H1 (cell line): ENCODE data around the gene FASTKD1. TPM values are rescaled to one million over a fixed set of nuclear protein-coding genes. Genes with fewer than 3 reads are reported as not detected.

Experiments
- CTCF ChIA-PET: fragments of 300-600 bp; sonication (Branson Sonifier 250); formaldehyde crosslinking; loops from one replicate; lab custom pipeline; 2021; ENCODE audit not compliant: partially characterized antibody; lab: Charles Lee
- POLR2A ChIA-PET: fragments of 300-600 bp; sonication (Branson Sonifier 250); formaldehyde crosslinking; loops from one replicate; lab custom pipeline; 2021; ENCODE audit warnings: inconsistent platforms; ENCODE audit not compliant: partially characterized antibody; lab: Charles Lee
- DNase-seq, 2 experiments: peaks; one replicate each; pipeline versions ENCODE4 v3.0.0 to v3.0.0-alpha.2; 2010 to 2022; ENCODE audit warnings: low spot score in 2 of 2, low read depth in 1 of 2, mixed read lengths in 1 of 2
- FAIRE-seq: peaks from 2 replicates; lab custom pipeline; 2011; peaks lifted over from hg19 to GRCh38; lab: Jason Lieb, UNC
- H2AFZ ChIP-seq: 2 replicates; pipeline ENCODE4 v1.8.1; 2012; ENCODE audit warnings: low read length, inconsistent platforms
- H2AK5ac ChIP-seq: 2 replicates; pipeline ENCODE4 v1.6.1; 2013; ENCODE audit warnings: low read depth, low read length
- H2BK120ac ChIP-seq: replicated peaks from 2 replicates; pipeline ENCODE3; 2013; ENCODE audit warnings: low read depth, low read length, inconsistent platforms
- H2BK12ac ChIP-seq: 2 replicates; pipeline ENCODE4 v1.6.1; 2013; ENCODE audit warnings: low read depth, low read length
- H2BK15ac ChIP-seq: 2 replicates; pipeline ENCODE4 v1.6.1; 2013; ENCODE audit warnings: low read length
- H2BK20ac ChIP-seq: 2 replicates; pipeline ENCODE4 v1.6.1; 2013; ENCODE audit warnings: low read length
- H2BK5ac ChIP-seq: 2 replicates; pipeline ENCODE4 v1.6.1; 2013; ENCODE audit warnings: low read depth, low read length
- H3K14ac ChIP-seq: 2 replicates; pipeline ENCODE4 v1.6.1; 2013; ENCODE audit warnings: inconsistent platforms; ENCODE audit not compliant: insufficient read length
- H3K18ac ChIP-seq: 2 replicates; pipeline ENCODE4 v1.6.1; 2013; ENCODE audit warnings: low read length; ENCODE audit errors: extremely low read depth
- H3K23ac ChIP-seq: 2 replicates; pipeline ENCODE4 v1.6.1; 2013; ENCODE audit warnings: inconsistent platforms; ENCODE audit not compliant: insufficient read length
- H3K23me2 ChIP-seq: 2 replicates; pipeline ENCODE4 v1.6.1; 2013; ENCODE audit warnings: low read depth, low read length
- H3K27ac ChIP-seq: 2 replicates; pipeline ENCODE4 v1.6.1; 2011; ENCODE audit warnings: low read depth, low read length, inconsistent platforms
- H3K27me3 ChIP-seq, 4 experiments: replicated peaks in 1 of 4; 1 replicate in 1 of 4; 2 replicates in 3 of 4; pipeline versions ENCODE4 v1.6.1 to v1.8.1; 2011 to 2013; ENCODE audit warnings: low read length in 3 of 4, mild to moderate bottlenecking in 3 of 4, inconsistent platforms in 2 of 4, mixed read lengths in 2 of 4, moderate library complexity in 1 of 4; ENCODE audit not compliant: control insufficient read depth in 3 of 4, insufficient read depth in 3 of 4; ENCODE audit errors: extremely low read depth in 1 of 4
- H3K36me3 ChIP-seq, 4 experiments: 2 replicates each; pipeline versions ENCODE4 v1.6.1 to v1.8.1; 2011 to 2013; ENCODE audit warnings: mild to moderate bottlenecking in 4 of 4, low read length in 3 of 4, moderate library complexity in 2 of 4, control low read depth in 1 of 4, inconsistent platforms in 1 of 4; ENCODE audit not compliant: insufficient read depth in 4 of 4, control insufficient read depth in 2 of 4
- H3K4ac ChIP-seq: replicated peaks from 2 replicates; pipeline ENCODE3; 2013; ENCODE audit warnings: low read length, low read depth, mixed read lengths, inconsistent platforms; ENCODE audit not compliant: insufficient read length
- H3K4me1 ChIP-seq, 4 experiments: replicated peaks in 1 of 4; 1 replicate in 1 of 4; 2 replicates in 3 of 4; pipeline versions ENCODE4 v1.6.1 to v1.8.1; 2011 to 2013; ENCODE audit warnings: low read length in 3 of 4, inconsistent platforms in 2 of 4, mixed read lengths in 1 of 4; ENCODE audit not compliant: insufficient read depth in 4 of 4, control insufficient read depth in 3 of 4
- H3K4me2 ChIP-seq, 2 experiments: 2 replicates each; pipeline versions ENCODE4 v1.6.1 to v1.8.1; 2011 to 2013; ENCODE audit warnings: low read depth in 2 of 2, low read length in 2 of 2, control low read depth in 1 of 2, inconsistent platforms in 1 of 2, mild to moderate bottlenecking in 1 of 2; ENCODE audit not compliant: insufficient read depth in 1 of 2
- H3K4me3 ChIP-seq, 4 experiments: fragments of 200-600, 300-600 bp in 1 of 4; sonication (generic), shearing (Covaris generic), sonication (Bioruptor Twin) in 1 of 4; 2 replicates each; pipeline versions ENCODE4 v1.5.1 to v1.8.1; 2011 to 2016; ENCODE audit warnings: low read length in 4 of 4, low read depth in 3 of 4, control low read depth in 2 of 4, inconsistent platforms in 2 of 4, mild to moderate bottlenecking in 2 of 4, mixed read lengths in 1 of 4, moderate library complexity in 1 of 4; ENCODE audit not compliant: insufficient read depth in 2 of 4; ENCODE audit errors: extremely low read depth in 1 of 4
- H3K56ac ChIP-seq: replicated peaks from 2 replicates; pipeline ENCODE3; 2013; ENCODE audit warnings: low read depth, mild to moderate bottlenecking, mixed read lengths, low read length, inconsistent platforms; ENCODE audit not compliant: insufficient read length
- H3K79me1 ChIP-seq: 2 replicates; pipeline ENCODE4 v1.6.1; 2013; ENCODE audit warnings: low read depth, low read length, control low read depth
- H3K79me2 ChIP-seq, 2 experiments: 2 replicates each; pipeline versions ENCODE4 v1.6.1 to v1.8.1; 2012 to 2013; ENCODE audit warnings: low read length in 2 of 2, mild to moderate bottlenecking in 2 of 2, inconsistent platforms in 1 of 2; ENCODE audit not compliant: insufficient read depth in 2 of 2, control insufficient read depth in 1 of 2
- H3K9ac ChIP-seq, 4 experiments: replicated peaks in 1 of 4; 1 replicate in 1 of 4; 2 replicates in 3 of 4; pipeline versions ENCODE4 v1.6.1 to v1.8.1; 2011 to 2013; ENCODE audit warnings: low read depth in 3 of 4, low read length in 3 of 4, control low read depth in 2 of 4, mild to moderate bottlenecking in 2 of 4, moderate library complexity in 2 of 4, inconsistent platforms in 1 of 4; ENCODE audit errors: extremely low read depth in 1 of 4
- H3K9me3 ChIP-seq, 2 experiments: 2 replicates each; pipeline versions ENCODE4 v1.6.1 to v1.8.1; 2012 to 2013; ENCODE audit warnings: mild to moderate bottlenecking in 2 of 2, moderate library complexity in 2 of 2, control low read depth in 1 of 2, inconsistent platforms in 1 of 2, low read depth in 1 of 2, low read length in 1 of 2, mixed read lengths in 1 of 2; ENCODE audit not compliant: insufficient read depth in 2 of 2
- H4K20me1 ChIP-seq, 2 experiments: replicated peaks in 1 of 2; 2 replicates each; pipeline versions ENCODE3 to v1.8.1; 2011 to 2013; ENCODE audit warnings: inconsistent platforms in 2 of 2, low read length in 2 of 2, mild to moderate bottlenecking in 1 of 2; ENCODE audit not compliant: insufficient read depth in 2 of 2, control insufficient read depth in 1 of 2
- H4K5ac ChIP-seq: 2 replicates; pipeline ENCODE4 v1.6.1; 2013; ENCODE audit warnings: low read length, low read depth, mixed read lengths, inconsistent platforms; ENCODE audit not compliant: insufficient read length
- H4K8ac ChIP-seq: 2 replicates; pipeline ENCODE4 v1.8.0; 2013; ENCODE audit warnings: mild to moderate bottlenecking, moderate library complexity, low read length, inconsistent platforms; ENCODE audit not compliant: insufficient read depth; ENCODE audit errors: extremely low read depth
- H4K91ac ChIP-seq: replicated peaks from 2 replicates; pipeline ENCODE3; 2013; ENCODE audit warnings: low read length, mixed read lengths, inconsistent platforms; ENCODE audit not compliant: insufficient read length
- ATF2 ChIP-seq: IDR thresholded peaks from 2 replicates; pipeline ENCODE4 v1.6.1; 2012; ENCODE audit warnings: low read length, inconsistent platforms
- CBX8 ChIP-seq: fragments of 300-800, 300-1000 bp; sonication (generic); IDR thresholded peaks from 2 replicates; pipeline ENCODE4 v1.7.1; 2016; ENCODE audit warnings: low read depth, low read length, borderline replicate concordance
- CTBP2 ChIP-seq: IDR thresholded peaks from 2 replicates; pipeline ENCODE4 v1.7.0; 2011; ENCODE audit warnings: borderline replicate concordance, mild to moderate bottlenecking, moderate library complexity, mixed read lengths, low read length; ENCODE audit not compliant: insufficient read depth, insufficient read length
- E2F6 ChIP-seq: IDR thresholded peaks from 2 replicates; pipeline ENCODE4 v1.6.1; 2012; ENCODE audit warnings: inconsistent platforms
- GTF2F1 ChIP-seq: IDR thresholded peaks from 2 replicates; pipeline ENCODE4 v1.6.1; 2012; ENCODE audit warnings: low read depth, low read length, improper control_type of control experiment, borderline replicate concordance
- SIN3A ChIP-seq, 2 experiments: IDR thresholded peaks in 1 of 2; conservative IDR thresholded peaks in 1 of 2; 2 replicates each; pipeline ENCODE4 v1.6.1; 2011 to 2012; ENCODE audit warnings: low read length in 2 of 2, improper control_type of control experiment in 1 of 2, low read depth in 1 of 2, mild to moderate bottlenecking in 1 of 2
- YY1 ChIP-seq: IDR thresholded peaks from 2 replicates; pipeline ENCODE4 v1.6.1; 2011; ENCODE audit warnings: low read depth, mild to moderate bottlenecking, low read length
- WGBS, 2 experiments: shearing (Covaris generic) in 1 of 2; methylation state at CpG; one replicate each; pipeline versions ENCODE4 v1.1.6 to v1.1.7; 2013 to 2015; ENCODE audit warnings: low lambda C conversion rate in 2 of 2, mixed read lengths in 2 of 2, inconsistent platforms in 1 of 2, low coverage in 1 of 2, missing lambda C conversion rate in 1 of 2; ENCODE audit not compliant: insufficient replicate concordance in 2 of 2, insufficient coverage in 1 of 2, insufficient read length in 1 of 2; ENCODE audit errors: extremely low coverage in 1 of 2, missing lambda C conversion rate in 1 of 2; 5-methylcytosine and 5-hydroxymethylcytosine counted together
- polyA plus RNA-seq, 7 experiments: library from polyadenylated mRNA; depleted of rRNA in 3 of 7; stranded (reverse) in 5 of 7; unstranded in 2 of 7; fragments of >200 nt in 5 of 7; fragments of 200-250 nt in 2 of 7; gene quantifications; 1 replicate in 5 of 7; 2 replicates in 1 of 7; 4 replicates in 1 of 7; pipeline versions ENCODE4 v1.2.1 to v1.2.3, GENCODE V29; 2011 to 2013; ENCODE audit warnings: missing spikeins in 2 of 7, mixed read lengths in 2 of 7
- total RNA-seq: library from RNA; stranded (reverse); fragmentation: NEBNext Ultra II Directional; extraction: Animal tissue kit (Norgen Biotek cat#: 25700); gene quantifications from 2 replicates; pipeline ENCODE4 v1.2.1, GENCODE V29; 2021

FASTKD1 gene
- total and polyA plus RNA-seq, 2 of the 8 experiments (the other 6 are each of a cell fraction or from before 2014, with no cell fraction given), result 18.7 to 70.8 TPM

- H4K20me1 ChIP-seq, result peaks cover 1 to 3% of the 10 kb centered on the region in 2 experiments
- TF ChIP-seq E2F6 (no peak), GTF2F1 (no peak), YY1 (no peak), ATF2 (no peak), CBX8 (no peak), SIN3A (conservative IDR thresholded peaks at IDR 0.05 in 1 of 2, IDR thresholded peaks at IDR 0.05 in 1 of 2; ENCODE audit: low read depth in 1 of 2, low read length in 2 of 2) (no peak), CTBP2 (no peak)
Measured at GRCh38 chr2:169590804-169591203, 17.1 kb upstream of the FASTKD1 start.

More at GRCh38 chr2:169590804-169591203, 17.1 kb upstream of the FASTKD1 start:
- Histone ChIP-seq H2AK5ac (no peak overlapping the region), H3K79me1 (no peaks in the 10 kb centered on the region), H3K9me3 (no peaks in the 10 kb centered on the region; a peak in 1 of 4 replicates), H2BK12ac (no peak overlapping the region), H3K23ac (no peak overlapping the region), H3K9ac (no peak overlapping the region), H3K4me2 (no peak overlapping the region), H3K4me3 (no peak overlapping the region), H4K91ac (no peak overlapping the region), H3K56ac (no peak overlapping the region), H3K23me2 (no peaks in the 10 kb centered on the region), H3K79me2 (peaks cover 29 to 97% of the 10 kb centered on the region in 2 experiments), H3K27ac (no peak overlapping the region), H4K5ac (no peak overlapping the region), H2BK120ac (no peak overlapping the region), H3K18ac (no peak overlapping the region), H3K36me3 (no peaks in the 10 kb centered on the region), H3K14ac (no peak overlapping the region), H3K27me3 (no peaks in the 10 kb centered on the region), H2BK20ac (no peak overlapping the region), H3K4ac (no peak overlapping the region), H3K4me1 (no peaks in the 10 kb centered on the region; a peak in 3 of 7 replicates), H2BK5ac (no peak overlapping the region), H2BK15ac (no peak overlapping the region), H4K8ac (no peak overlapping the region), H2AFZ (no peak overlapping the region)
- FAIRE-seq, result no peak
- 96% methylated on average over 8 of the region's 8 CpGs; no CpG with 5 or more reads in 1 of the 2 experiments for WGBS, 2 experiments
- no peak for DNase-seq
- CTCF ChIA-PET, result interaction anchor here (0.6 to 1.2 kb wide), 2 partner anchors 15 to 357 kb away, joined by 3 read pairs; no protein-coding TSS in a partner anchor
- POLR2A ChIA-PET, result no interaction called here
